Smooth muscle cell (in vitro differentiated cells): ENCODE data around the gene PLOD1. TPM values are rescaled to one million over a fixed set of nuclear protein-coding genes. Genes with fewer than 3 reads are reported as not detected.
"Not testable (repeated sequence)": the region's sequence is repeated elsewhere in the genome, so short reads cannot be mapped to it uniquely, and the experiment has no call there.

Source experiments
- DNase-seq: peaks from one replicate; lab custom pipeline; 2025; ENCODE audit not compliant: unreplicated experiment; lab: John Stamatoyannopoulos, UW
- H2AFZ ChIP-seq: fragments of 200-600 bp; sonication (generic); 2 replicates; pipeline ENCODE4 v1.6.0; 2016; ENCODE audit warnings: antibody characterized with exemption, low read depth, mild to moderate bottlenecking
- H3F3A ChIP-seq: fragments of 200-600 bp; sonication (generic); 2 replicates; pipeline ENCODE4 v1.6.0; 2017; ENCODE audit warnings: antibody characterized with exemption, low read depth
- H3K27ac ChIP-seq: fragments of 200-600 bp; sonication (generic); 2 replicates; pipeline ENCODE4 v1.5.1; 2016; ENCODE audit warnings: low read depth, mild to moderate bottlenecking
- H3K27me3 ChIP-seq: fragments of 200-600 bp; sonication (generic); 2 replicates; pipeline ENCODE4 v1.6.1; 2016; ENCODE audit warnings: low read depth, mild to moderate bottlenecking
- H3K36me3 ChIP-seq: fragments of 200-600 bp; sonication (generic); 2 replicates; pipeline ENCODE4 v1.5.1; 2016; ENCODE audit warnings: low read depth
- H3K4me1 ChIP-seq: fragments of 200-600 bp; sonication (generic); 2 replicates; pipeline ENCODE4 v1.5.1; 2016; ENCODE audit warnings: low read depth
- H3K4me2 ChIP-seq: fragments of 200-600 bp; sonication (generic); 2 replicates; pipeline ENCODE4 v1.6.0; 2016; ENCODE audit warnings: mild to moderate bottlenecking
- H3K4me3 ChIP-seq: fragments of 200-600 bp; sonication (generic); 2 replicates; pipeline ENCODE4 v1.5.1; 2016; ENCODE audit warnings: mild to moderate bottlenecking
- H3K79me2 ChIP-seq: fragments of 200-600 bp; sonication (generic); 2 replicates; pipeline ENCODE4 v1.6.0; 2016; ENCODE audit warnings: low read depth, mild to moderate bottlenecking
- H3K9ac ChIP-seq: fragments of 200-600 bp; sonication (generic); 2 replicates; pipeline ENCODE4 v1.6.0; 2016; ENCODE audit warnings: low read depth
- H3K9me3 ChIP-seq: fragments of 200-600 bp; sonication (generic); replicated peaks from 2 replicates; pipeline ENCODE4 v1.5.1; 2016; ENCODE audit warnings: low read depth
- H4K20me1 ChIP-seq: fragments of 200-600 bp; sonication (generic); 2 replicates; pipeline ENCODE4 v1.6.0; 2016; ENCODE audit warnings: low read depth
- WGBS: methylation state at CpG from one replicate; pipeline ENCODE4 v1.1.7; 2016; ENCODE audit warnings: low lambda C conversion rate; 5-methylcytosine and 5-hydroxymethylcytosine counted together
- polyA plus RNA-seq: library from polyadenylated mRNA; unstranded; fragments of >200 nt; fragmentation: Nextera tagmentation; extraction: Ambion mirVana; gene quantifications from 2 replicates; pipeline ENCODE4 v1.2.1, GENCODE V29; 2016
- total RNA-seq: library from RNA; depleted of rRNA; stranded (reverse); fragments of >200 nt; gene quantifications from 2 replicates; pipeline ENCODE4 v1.2.3, GENCODE V29; 2014
- TF ChIP-seq, protein P1 (sequence below): fragments of 200-600 bp; sonication (generic); IDR thresholded peaks from 2 replicates; pipeline ENCODE4 v1.5.1; 2017; ENCODE audit warnings: borderline replicate concordance, mild to moderate bottlenecking, antibody characterized with exemption; ENCODE audit not compliant: insufficient read depth, poor library complexity, severe bottlenecking

PLOD1 gene
- total and polyA plus RNA-seq, 2 experiments from 2014 or later: 292 to 559 TPM

DNA sequence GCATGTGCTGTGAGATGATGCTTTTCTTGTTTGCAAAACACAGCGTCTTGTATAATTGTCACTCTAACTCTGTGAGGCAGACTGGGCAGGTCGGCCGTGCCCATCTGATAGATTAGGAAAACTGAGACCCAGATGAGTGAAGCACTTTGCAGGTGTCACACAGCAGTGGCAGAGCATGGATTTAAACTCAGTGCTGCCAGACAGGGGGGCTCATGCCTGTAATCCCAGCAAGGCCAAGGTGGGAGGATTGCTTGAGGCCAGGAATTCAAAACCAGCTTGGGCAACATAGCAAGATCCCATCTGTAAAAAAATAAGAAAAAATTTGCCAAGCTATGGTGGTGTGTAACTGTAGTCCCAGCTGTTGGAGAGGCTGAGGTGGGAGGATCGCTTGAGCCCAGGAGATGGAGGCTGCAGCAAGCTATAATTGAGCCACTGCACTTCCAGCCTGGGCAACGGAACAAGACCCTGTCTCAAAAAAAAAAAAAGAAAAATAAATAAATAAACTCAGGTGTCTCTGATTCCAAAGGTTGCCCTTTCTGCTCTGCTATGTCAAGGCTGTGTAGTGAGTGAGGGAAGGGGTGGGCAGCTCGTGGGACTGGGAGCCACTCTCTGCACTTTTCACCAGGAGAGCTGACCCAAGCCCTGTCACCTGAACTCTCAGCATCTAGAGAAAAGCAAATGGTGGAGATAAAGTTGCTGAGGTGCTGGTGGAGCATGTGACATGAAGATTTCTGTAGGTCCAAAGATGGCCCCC is 42.9 kb upstream of the PLOD1 start:
- Histone ChIP-seq H3K9me3 (no peaks in the 10 kb centered on the region), H3K27ac (no peak overlapping the region), H3K9ac (no peak overlapping the region), H3K27me3 (no peaks in the 10 kb centered on the region), H4K20me1 (no peaks in the 10 kb centered on the region), H3K4me3 (no peak overlapping the region), H3K4me1 (no peaks in the 10 kb centered on the region), H3K79me2 (no peaks in the 10 kb centered on the region), H3K4me2 (no peak overlapping the region), H2AFZ (no peak overlapping the region), H3F3A (no peaks in the 10 kb centered on the region), H3K36me3 (no peaks in the 10 kb centered on the region)
- no peak for DNase-seq
- TF ChIP-seq, protein P1, sequence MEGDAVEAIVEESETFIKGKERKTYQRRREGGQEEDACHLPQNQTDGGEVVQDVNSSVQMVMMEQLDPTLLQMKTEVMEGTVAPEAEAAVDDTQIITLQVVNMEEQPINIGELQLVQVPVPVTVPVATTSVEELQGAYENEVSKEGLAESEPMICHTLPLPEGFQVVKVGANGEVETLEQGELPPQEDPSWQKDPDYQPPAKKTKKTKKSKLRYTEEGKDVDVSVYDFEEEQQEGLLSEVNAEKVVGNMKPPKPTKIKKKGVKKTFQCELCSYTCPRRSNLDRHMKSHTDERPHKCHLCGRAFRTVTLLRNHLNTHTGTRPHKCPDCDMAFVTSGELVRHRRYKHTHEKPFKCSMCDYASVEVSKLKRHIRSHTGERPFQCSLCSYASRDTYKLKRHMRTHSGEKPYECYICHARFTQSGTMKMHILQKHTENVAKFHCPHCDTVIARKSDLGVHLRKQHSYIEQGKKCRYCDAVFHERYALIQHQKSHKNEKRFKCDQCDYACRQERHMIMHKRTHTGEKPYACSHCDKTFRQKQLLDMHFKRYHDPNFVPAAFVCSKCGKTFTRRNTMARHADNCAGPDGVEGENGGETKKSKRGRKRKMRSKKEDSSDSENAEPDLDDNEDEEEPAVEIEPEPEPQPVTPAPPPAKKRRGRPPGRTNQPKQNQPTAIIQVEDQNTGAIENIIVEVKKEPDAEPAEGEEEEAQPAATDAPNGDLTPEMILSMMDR: no peak
- WGBS: 90% methylated on average over 6 of the region's 6 CpGs

DNA sequence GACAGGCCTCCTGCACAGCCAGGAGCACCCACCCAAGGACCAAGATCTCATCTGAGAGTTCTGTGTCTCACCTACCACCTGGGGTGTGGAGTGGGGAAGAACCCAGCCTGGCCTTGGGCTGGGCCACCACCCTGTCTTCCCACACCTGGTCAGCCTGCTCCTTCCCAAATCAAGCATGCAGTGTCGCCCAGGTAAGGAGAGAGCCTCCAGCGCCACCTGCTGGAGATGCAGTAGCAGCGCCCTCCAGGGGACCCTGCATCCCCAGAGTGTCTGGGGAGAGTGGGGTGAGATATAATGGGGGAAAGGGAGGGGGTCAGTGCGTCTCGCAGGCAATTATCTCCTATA is 40.6 kb upstream of the PLOD1 start:
- Histone ChIP-seq H3K9ac (no peak overlapping the region), H3K4me2 (no peak overlapping the region), H3K4me1 (no peaks in the 10 kb centered on the region), H3F3A (no peaks in the 10 kb centered on the region), H3K9me3 (no peaks in the 10 kb centered on the region), H3K36me3 (no peaks in the 10 kb centered on the region), H3K79me2 (no peaks in the 10 kb centered on the region), H3K27ac (no peak overlapping the region), H3K27me3 (peaks cover 10% of the 10 kb centered on the region), H4K20me1 (no peaks in the 10 kb centered on the region), H2AFZ (no peak overlapping the region), H3K4me3 (no peak overlapping the region)
- 3% methylated on average over 5 of the region's 5 CpGs for WGBS
- TF ChIP-seq, protein P1: peak; percentile 87
- DNase-seq: peak; percentile 6

GRCh38 chr1:11894501-11894900 is 40.0 kb upstream of the PLOD1 start:
- H3K4me3 ChIP-seq, H3K79me2 ChIP-seq, H4K20me1 ChIP-seq, H3K9ac ChIP-seq, H3K9me3 ChIP-seq, H3K4me2 ChIP-seq, H3K4me1 ChIP-seq, H2AFZ ChIP-seq, H3K36me3 ChIP-seq, DNase-seq, H3F3A ChIP-seq, H3K27ac ChIP-seq: not testable (repeated sequence)
- WGBS: no CpG with 5 or more reads among the region's 1 CpG
- H3K27me3 ChIP-seq: peaks cover 16% of the 10 kb centered on the region

GRCh38 chr1:11898086-11898785 is 36.3 kb upstream of the PLOD1 start:
- Histone ChIP-seq H3K4me2 (no peak overlapping the region), H2AFZ (no peak overlapping the region), H3K4me3 (no peak overlapping the region), H3F3A (no peaks in the 10 kb centered on the region), H3K27ac (no peak overlapping the region), H3K4me1 (no peaks in the 10 kb centered on the region), H3K27me3 (peaks cover 21% of the 10 kb centered on the region), H3K9me3 (no peaks in the 10 kb centered on the region), H3K79me2 (no peaks in the 10 kb centered on the region), H4K20me1 (no peaks in the 10 kb centered on the region), H3K9ac (no peak overlapping the region), H3K36me3 (no peaks in the 10 kb centered on the region)
- 70% methylated on average over 31 of the region's 38 CpGs for WGBS
- TF ChIP-seq, protein P1: no peak
- DNase-seq: no peak
